Hepatocyte (in vitro differentiated cells): ENCODE measurements around the gene ARSG. TPM values are rescaled to one million over a fixed set of nuclear protein-coding genes. Genes with fewer than 3 reads are reported as not detected.

Experiments used
- DNase-seq: peaks from one replicate; pipeline ENCODE4 v3.0.0-alpha.2; 2016; ENCODE audit warnings: low spot score
- H2AFZ ChIP-seq: fragments of 200-600 bp; sonication (generic); 2 replicates; pipeline ENCODE4 v1.6.0; 2016; ENCODE audit warnings: antibody characterized with exemption, mild to moderate bottlenecking
- H3K27ac ChIP-seq: fragments of 200-600 bp; sonication (generic); 2 replicates; pipeline ENCODE4 v1.5.1; 2016; ENCODE audit warnings: mild to moderate bottlenecking
- H3K27me3 ChIP-seq: fragments of 200-600 bp; sonication (generic); 2 replicates; pipeline ENCODE4 v1.6.1; 2016
- H3K36me3 ChIP-seq: fragments of 200-600 bp; sonication (generic); replicated peaks from 2 replicates; pipeline ENCODE4 v1.5.1; 2016; ENCODE audit warnings: low read depth; ENCODE audit not compliant: insufficient read depth
- H3K4me1 ChIP-seq: fragments of 200-600 bp; sonication (generic); 2 replicates; pipeline ENCODE4 v1.5.1; 2016; ENCODE audit warnings: mild to moderate bottlenecking, moderate library complexity; ENCODE audit not compliant: insufficient read depth
- H3K4me2 ChIP-seq: fragments of 200-600 bp; sonication (generic); 2 replicates; pipeline ENCODE4 v1.6.0; 2016
- H3K4me3 ChIP-seq: fragments of 200-600 bp; sonication (generic); 2 replicates; pipeline ENCODE4 v1.5.1; 2016; ENCODE audit warnings: mild to moderate bottlenecking
- H3K79me2 ChIP-seq: fragments of 200-600 bp; sonication (generic); 2 replicates; pipeline ENCODE4 v1.6.0; 2017; ENCODE audit warnings: mild to moderate bottlenecking
- H3K9me2 ChIP-seq: fragments of 200-600 bp; sonication (generic); replicated peaks from 2 replicates; pipeline ENCODE4 v1.6.0; 2017; ENCODE audit warnings: mild to moderate bottlenecking; ENCODE audit not compliant: insufficient read depth
- H3K9me3 ChIP-seq: fragments of 200-600 bp; sonication (generic); 2 replicates; pipeline ENCODE4 v1.5.1; 2016; ENCODE audit warnings: low read depth, mild to moderate bottlenecking
- H4K20me1 ChIP-seq: fragments of 200-600 bp; sonication (generic); 2 replicates; pipeline ENCODE4 v1.6.0; 2016; ENCODE audit warnings: mild to moderate bottlenecking; ENCODE audit not compliant: insufficient read depth, poor library complexity, severe bottlenecking
- CTCF ChIP-seq: fragments of 200-600 bp; sonication (generic); IDR thresholded peaks from 2 replicates; pipeline ENCODE4 v1.5.1; 2016; ENCODE audit warnings: antibody characterized with exemption, mild to moderate bottlenecking; ENCODE audit not compliant: poor library complexity
- EZH2 ChIP-seq: fragments of 200-600 bp; sonication (generic); IDR thresholded peaks from 2 replicates; pipeline ENCODE4 v1.6.1; 2016; ENCODE audit warnings: antibody characterized with exemption, mild to moderate bottlenecking, borderline replicate concordance
- EZH2phosphoT487 ChIP-seq: fragments of 200-600 bp; sonication (generic); IDR thresholded peaks from one replicate; pipeline ENCODE4 v1.6.1; 2018; ENCODE audit warnings: antibody characterized with exemption, mild to moderate bottlenecking, low read depth, moderate library complexity; ENCODE audit not compliant: unreplicated experiment, severe bottlenecking
- WGBS: methylation state at CpG from one replicate; pipeline ENCODE4 v1.1.6; 2016; ENCODE audit warnings: low lambda C conversion rate; ENCODE audit errors: missing lambda C conversion rate; 5-methylcytosine and 5-hydroxymethylcytosine counted together
- polyA plus RNA-seq: library from polyadenylated mRNA; unstranded; fragments of >200 nt; fragmentation: Nextera tagmentation; extraction: Ambion mirVana; gene quantifications from 2 replicates; pipeline ENCODE4 v1.2.1, GENCODE V29; 2016
- total RNA-seq: library from RNA; depleted of rRNA; stranded (reverse); fragments of >200 nt; gene quantifications from 2 replicates; pipeline ENCODE4 v1.2.3, GENCODE V29; 2014

The ARSG gene
- total and polyA plus RNA-seq, 2 experiments from 2014 or later = 1.3 to 1.4 TPM

DNA sequence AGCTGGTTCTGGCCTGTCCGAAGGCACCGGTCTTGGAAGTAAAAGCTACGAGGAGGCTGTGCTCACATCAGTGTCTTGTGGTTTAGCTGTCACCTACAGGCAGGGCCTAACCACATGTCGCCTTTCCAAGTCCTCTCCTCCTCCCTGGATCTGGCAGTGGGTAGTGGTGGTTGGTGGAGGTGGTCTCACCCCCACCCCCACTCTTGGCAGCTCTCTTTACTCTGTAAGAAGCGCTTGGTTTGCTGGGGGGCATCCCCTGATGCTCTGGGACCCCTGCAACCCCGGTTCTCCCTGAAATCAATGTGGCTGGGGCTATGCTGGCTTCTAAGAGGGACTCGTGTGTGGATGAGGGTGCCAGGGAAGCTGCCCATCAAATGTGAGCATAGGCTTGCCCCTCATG lies 97.7 kb downstream of the ARSG start:
- Histone ChIP-seq H3K4me1 (peaks cover 4% of the 10 kb centered on the region), H3K9me2 (no peaks in the 10 kb centered on the region), H3K79me2 (no peaks in the 10 kb centered on the region), H3K36me3 (no peaks in the 10 kb centered on the region), H2AFZ (no peak overlapping the region), H3K9me3 (no peaks in the 10 kb centered on the region), H3K27me3 (no peaks in the 10 kb centered on the region), H3K4me3 (no peak overlapping the region), H4K20me1 (no peaks in the 10 kb centered on the region), H3K27ac (no peak overlapping the region), H3K4me2 (no peak overlapping the region)
- WGBS = 78% methylated on average over 7 of the region's 7 CpGs
- TF ChIP-seq EZH2 (no peak), CTCF (no peak), EZH2phosphoT487 (no peak)
- no peak for DNase-seq

- no peak overlapping the region for H2AFZ ChIP-seq
Observed at GRCh38 chr17:68390888-68391545, 99.7 kb downstream of the ARSG start.

DNA sequence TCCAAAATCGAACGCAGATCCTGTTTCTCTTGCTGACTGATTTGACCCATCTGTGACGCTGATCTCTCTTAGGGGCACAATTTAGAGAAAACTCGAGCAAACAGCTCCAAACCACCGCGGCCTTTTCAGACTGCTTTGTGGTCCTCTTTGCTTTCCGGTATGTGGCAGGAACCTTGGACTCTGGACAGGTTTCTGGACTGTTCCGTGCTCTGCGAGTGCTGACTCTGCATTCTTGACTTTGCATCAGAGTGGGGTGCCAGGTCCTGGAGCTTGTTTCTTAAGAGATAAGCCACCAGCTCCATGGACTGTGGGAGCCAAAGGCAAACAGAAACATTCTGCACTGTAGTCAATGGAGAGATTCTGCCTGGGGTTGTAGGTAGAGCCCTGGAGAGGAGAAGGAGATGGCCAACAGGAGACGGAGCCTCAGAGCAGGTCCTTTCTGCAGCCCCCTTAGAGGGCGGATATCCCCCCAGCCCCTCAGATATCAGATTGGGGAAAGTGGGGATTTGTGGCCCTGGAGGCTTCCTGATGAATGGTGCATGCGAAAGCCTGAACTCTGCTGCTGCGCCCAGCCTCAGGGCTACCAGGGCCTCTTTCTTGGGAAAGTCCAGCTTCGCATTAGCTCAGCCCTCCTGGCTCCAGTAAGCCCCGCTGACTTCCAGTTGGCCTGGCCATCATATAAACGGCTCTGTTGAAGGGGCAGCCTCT lies 100.4 kb downstream of the ARSG start:
- no peak overlapping the region for H2AFZ ChIP-seq
- no peaks in the 10 kb centered on the region for H3K79me2 ChIP-seq
- no peaks in the 10 kb centered on the region for H3K9me2 ChIP-seq
- DNase-seq = peak; percentile 57
- H3K36me3 ChIP-seq = no peaks in the 10 kb centered on the region
- 81% methylated on average over 16 of the region's 16 CpGs for WGBS
- H3K4me3 ChIP-seq = no peak overlapping the region
- H3K9me3 ChIP-seq = no peaks in the 10 kb centered on the region
- H3K4me1 ChIP-seq = no peaks in the 10 kb centered on the region
- no peaks in the 10 kb centered on the region for H3K27me3 ChIP-seq
- H3K27ac ChIP-seq = peak overlapping the region; percentile 9
- TF ChIP-seq EZH2phosphoT487 (no peak), EZH2 (no peak), CTCF (no peak)
- no peak overlapping the region for H3K4me2 ChIP-seq
- no peaks in the 10 kb centered on the region for H4K20me1 ChIP-seq

More at GRCh38 chr17:68390888-68391545, 99.7 kb downstream of the ARSG start:
- Histone ChIP-seq H3K4me3 (no peak overlapping the region), H3K27me3 (no peaks in the 10 kb centered on the region), H3K4me1 (no peaks in the 10 kb centered on the region), H3K27ac (peak overlapping the region; percentile 9), H3K9me3 (no peaks in the 10 kb centered on the region), H4K20me1 (no peaks in the 10 kb centered on the region), H3K9me2 (no peaks in the 10 kb centered on the region), H3K36me3 (no peaks in the 10 kb centered on the region), H3K4me2 (no peak overlapping the region), H3K79me2 (no peaks in the 10 kb centered on the region)
- 82% methylated on average over 11 of the region's 11 CpGs for WGBS
- DNase-seq = no peak
- no peak for TF ChIP-seq EZH2
- no peak for TF ChIP-seq EZH2phosphoT487
- TF ChIP-seq CTCF = no peak
